Myometrial cell (primary cell): ENCODE results near the gene ZNF678. TPM values are rescaled to one million over a fixed set of nuclear protein-coding genes. Genes with fewer than 3 reads are reported as not detected.

Experiments used
- total RNA-seq: library from RNA; depleted of rRNA; stranded (reverse); fragments of >200 nt; gene quantifications from 2 replicates; pipeline ENCODE4 v1.2.3, GENCODE V29; 2015

Gene ZNF678
- total RNA-seq, result 1.6 and 2.6 TPM in 2 replicates

DNA sequence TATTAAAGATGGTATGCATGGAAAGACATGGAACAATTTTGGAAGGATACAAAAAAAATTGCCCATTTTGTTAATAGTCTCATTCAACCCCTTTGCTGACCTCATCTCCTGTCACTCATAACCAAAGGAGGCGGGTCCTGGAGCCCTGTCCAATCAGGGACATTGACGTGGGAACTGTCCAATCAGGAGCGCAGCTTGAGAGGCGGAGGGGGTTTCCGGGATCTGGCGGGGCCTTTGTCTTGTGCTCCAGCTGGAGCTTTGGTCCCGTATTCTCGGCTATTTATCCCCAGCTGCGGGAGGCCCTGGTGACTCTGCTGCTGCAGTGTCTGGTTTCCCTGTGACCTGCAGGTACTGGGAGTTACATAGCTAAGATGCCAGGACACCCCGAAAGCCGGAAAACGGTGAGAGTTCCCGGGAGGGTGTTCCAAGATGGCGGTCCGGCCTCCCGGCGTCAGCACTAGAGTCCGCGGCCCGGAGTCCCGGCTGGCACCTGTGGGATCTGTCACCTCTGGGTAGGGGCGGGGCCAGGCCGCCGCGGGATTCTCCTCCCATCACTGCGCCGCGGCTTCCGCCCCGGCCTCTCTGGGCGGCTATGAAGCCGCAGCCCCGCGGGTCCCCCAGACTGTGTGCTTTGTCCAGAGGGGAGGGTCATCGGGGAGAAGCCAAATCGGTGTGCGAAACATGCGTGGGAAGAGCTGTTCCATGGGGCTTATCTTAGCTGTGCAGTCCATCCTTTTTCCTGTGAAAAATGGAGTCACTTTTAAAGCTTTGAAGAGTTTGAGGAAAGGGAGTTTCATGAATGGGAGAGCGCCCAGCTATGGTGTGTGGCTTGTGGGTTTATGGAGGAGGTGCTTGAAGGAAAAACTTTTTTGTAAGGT, at the start of gene ZNF678:
ZNF678 (plus strand) TSS at position 233 of the 878 bp plus-strand sequence. CDS start 87,436 bp downstream, outside the sequence.

Other genes starting within 250 kb of the ZNF678 start
- gene CDC42BPA, start 245.1 kb upstream of the ZNF678 start, total RNA-seq, result 23.9 and 26.4 TPM in 2 replicates
- gene JMJD4, start 171.7 kb downstream of the ZNF678 start, total RNA-seq, result 24.3 and 32.3 TPM in 2 replicates
- gene SNAP47, start 171.9 kb downstream of the ZNF678 start, total RNA-seq, result 42.1 and 45.9 TPM in 2 replicates